ENCODE measurements around the gene PRPF38A. TPM values are rescaled to one million over a fixed set of nuclear protein-coding genes. Genes with fewer than 3 reads are reported as not detected.

The PRPF38A gene
- total RNA-seq, 1 donor from 2014 or later: 62.7 TPM

GRCh38 chr1:52358851-52359497, 45.4 kb upstream of the PRPF38A start:
- Mint-ChIP-seq H3K36me3 (ENCODE audit: insufficient read depth) (peaks cover 33% of the 10 kb centered on the region), H3K27me3 (no peaks in the 10 kb centered on the region), H3K4me3 (ENCODE audit: low read depth) (no peak overlapping the region), H3K4me1 (ENCODE audit: low read depth) (no peaks in the 10 kb centered on the region), H3K9me3 (ENCODE audit: low read depth) (no peaks in the 10 kb centered on the region), H3K27ac (no peak overlapping the region)
- no peak for DNase-seq (ENCODE audit: low spot score, unreplicated experiment)
- no peak for TF ChIP-seq CTCF (IDR thresholded peaks at IDR 0.05; ENCODE audit: unreplicated experiment)

GRCh38 chr1:52359676-52360594, 44.5 kb upstream of the PRPF38A start:
- no peak for DNase-seq (ENCODE audit: low spot score, unreplicated experiment)
- H3K27ac Mint-ChIP-seq: no peak overlapping the region
- no peaks in the 10 kb centered on the region for H3K27me3 Mint-ChIP-seq
- H3K9me3 Mint-ChIP-seq (ENCODE audit: low read depth): no peaks in the 10 kb centered on the region
- peaks cover 28% of the 10 kb centered on the region for H3K36me3 Mint-ChIP-seq (ENCODE audit: insufficient read depth)
- no peak for TF ChIP-seq CTCF (IDR thresholded peaks at IDR 0.05; ENCODE audit: unreplicated experiment)
- peaks cover 4% of the 10 kb centered on the region for H3K4me1 Mint-ChIP-seq (ENCODE audit: low read depth)
- no peak overlapping the region for H3K4me3 Mint-ChIP-seq (ENCODE audit: low read depth)

GRCh38 chr1:52360595-52360968, 43.8 kb upstream of the PRPF38A start:
- DNase-seq (ENCODE audit: low spot score, unreplicated experiment): no peak
- H3K27ac Mint-ChIP-seq: no peak overlapping the region
- no peak for TF ChIP-seq CTCF (IDR thresholded peaks at IDR 0.05; ENCODE audit: unreplicated experiment)
- peaks cover 24% of the 10 kb centered on the region for H3K36me3 Mint-ChIP-seq (ENCODE audit: insufficient read depth)
- H3K9me3 Mint-ChIP-seq (ENCODE audit: low read depth): no peaks in the 10 kb centered on the region
- H3K4me1 Mint-ChIP-seq (ENCODE audit: low read depth): peaks cover 8% of the 10 kb centered on the region
- H3K27me3 Mint-ChIP-seq: no peaks in the 10 kb centered on the region
- H3K4me3 Mint-ChIP-seq (ENCODE audit: low read depth): no peak overlapping the region

GRCh38 chr1:52364235-52364839, 40.1 kb upstream of the PRPF38A start:
- no peak for TF ChIP-seq CTCF (IDR thresholded peaks at IDR 0.05; ENCODE audit: unreplicated experiment)
- Mint-ChIP-seq H3K27me3 (no peaks in the 10 kb centered on the region), H3K4me3 (ENCODE audit: low read depth) (peak overlapping the region; percentile 94), H3K27ac (no peak overlapping the region), H3K4me1 (ENCODE audit: low read depth) (peaks cover 17% of the 10 kb centered on the region), H3K36me3 (ENCODE audit: insufficient read depth) (peaks cover 7% of the 10 kb centered on the region), H3K9me3 (ENCODE audit: low read depth) (no peaks in the 10 kb centered on the region)
- no peak for DNase-seq (ENCODE audit: low spot score, unreplicated experiment)

- H3K9me3 Mint-ChIP-seq (ENCODE audit: low read depth): no peaks in the 10 kb centered on the region
- H3K4me1 Mint-ChIP-seq (ENCODE audit: low read depth): peaks cover 17% of the 10 kb centered on the region
- H3K27me3 Mint-ChIP-seq: no peaks in the 10 kb centered on the region
- DNase-seq (ENCODE audit: low spot score, unreplicated experiment): no peak
- peaks cover 7% of the 10 kb centered on the region for H3K36me3 Mint-ChIP-seq (ENCODE audit: insufficient read depth)
- peak overlapping the region; percentile 94 for H3K4me3 Mint-ChIP-seq (ENCODE audit: low read depth)
- no peak for TF ChIP-seq CTCF (IDR thresholded peaks at IDR 0.05; ENCODE audit: unreplicated experiment)
- peak overlapping the region; percentile 98 for H3K27ac Mint-ChIP-seq
These were observed 39.2 kb upstream of the PRPF38A start for GRCh38 chr1:52365071-52365745.

Measured in progenitor cell of endocrine pancreas (in vitro differentiated cells).